ENCODE data around the gene MYH16.
"Not testable (repeated sequence)": the region's sequence is repeated elsewhere in the genome, so short reads cannot be mapped to it uniquely, and the experiment has no call there.

MYH16 gene

DNA sequence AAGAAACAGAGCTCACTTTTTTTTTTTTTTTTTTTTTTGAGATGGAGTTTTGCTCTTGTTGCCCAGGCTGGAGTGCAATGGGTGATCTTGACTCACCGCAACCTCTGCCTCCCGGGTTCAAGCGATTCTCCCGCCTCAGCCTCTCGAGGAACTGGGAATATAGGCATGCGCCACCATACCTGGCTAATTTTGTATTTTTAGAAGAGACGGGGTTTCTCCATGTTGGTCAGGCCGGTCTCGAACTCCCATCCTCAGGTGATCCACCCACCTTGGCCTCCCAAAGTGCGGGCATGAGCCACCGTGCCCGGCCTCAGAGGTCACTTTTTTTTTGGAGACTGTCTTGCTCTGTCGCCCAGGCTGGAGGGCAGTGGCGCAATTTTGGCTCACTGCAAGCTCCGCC is 85.9 kb downstream of the MYH16 start:
- DNase-seq = not testable (repeated sequence)

DNA sequence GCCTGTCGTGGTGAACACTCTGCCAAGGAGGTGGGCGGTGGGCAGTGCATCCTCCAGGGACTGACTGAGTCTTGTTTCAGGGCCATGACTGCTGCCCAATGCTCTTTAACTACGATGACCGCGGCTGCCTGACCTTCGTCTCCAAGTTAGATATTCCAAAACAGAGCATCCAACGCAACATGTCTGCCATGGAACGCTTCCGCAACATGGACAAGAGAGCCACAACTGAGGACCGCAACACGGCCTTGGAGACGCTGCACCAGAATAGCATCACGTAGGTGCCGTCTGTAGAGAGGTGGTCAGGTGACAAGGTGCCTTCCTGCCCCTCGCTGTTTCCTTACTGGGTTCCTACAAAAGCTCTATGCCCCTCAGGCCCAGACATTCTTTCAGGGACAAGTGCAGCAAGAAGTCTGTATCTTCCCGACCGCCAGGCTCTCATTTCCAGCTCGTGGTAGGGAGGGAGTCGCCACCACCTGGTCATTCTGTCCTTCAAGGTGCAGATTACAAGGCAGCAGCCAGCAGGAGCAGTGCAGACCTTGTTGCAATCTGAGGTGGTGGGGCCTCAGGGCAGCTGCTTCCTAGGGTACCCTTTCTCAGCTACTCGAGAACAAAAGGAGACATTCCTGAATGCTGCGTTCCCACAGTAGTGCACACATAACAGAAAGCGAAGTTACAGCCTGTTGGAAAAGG is 87.0 kb downstream of the MYH16 start:
- no peak for DNase-seq
